DOHH2 (cell line): Measurements from ENCODE around the gene RAB10.

Experiments
- H3F3A ChIP-seq: fragments of 200-600 bp; sonication (generic), shearing (Covaris generic); 2 replicates; pipeline ENCODE4 v1.6.0; 2016; ENCODE audit warnings: antibody characterized with exemption, mild to moderate bottlenecking; ENCODE audit not compliant: control insufficient read depth, insufficient read depth
- H3K27ac ChIP-seq: fragments of 200-600 bp; sonication (generic); 2 replicates; pipeline ENCODE4 v1.5.1; 2014; ENCODE audit warnings: low read depth, mild to moderate bottlenecking, low read length, moderate library complexity
- H3K27me3 ChIP-seq: fragments of 200-600 bp; sonication (generic); 2 replicates; pipeline ENCODE4 v1.6.1; 2014; ENCODE audit warnings: mild to moderate bottlenecking, low read length, mixed read lengths; ENCODE audit not compliant: control insufficient read depth
- H3K36me3 ChIP-seq: fragments of 200-600 bp; sonication (generic); 2 replicates; pipeline ENCODE4 v1.6.1; 2014; ENCODE audit warnings: mild to moderate bottlenecking, low read length, moderate library complexity, mixed read lengths; ENCODE audit not compliant: control insufficient read depth
- H3K4me1 ChIP-seq: fragments of 200-600 bp; sonication (generic); 2 replicates; pipeline ENCODE4 v1.6.1; 2014; ENCODE audit warnings: mild to moderate bottlenecking, low read length, mixed read lengths; ENCODE audit not compliant: control insufficient read depth
- H3K4me2 ChIP-seq: fragments of 200-600 bp; sonication (generic); 2 replicates; pipeline ENCODE4 v1.6.0; 2014; ENCODE audit warnings: mild to moderate bottlenecking, low read length, moderate library complexity
- H3K4me3 ChIP-seq: fragments of 200-600 bp; sonication (generic); 2 replicates; pipeline ENCODE4 v1.5.1; 2014; ENCODE audit warnings: mild to moderate bottlenecking, low read length, mixed read lengths
- H3K79me2 ChIP-seq: fragments of 200-600 bp; sonication (generic); 2 replicates; pipeline ENCODE4 v1.6.1; 2014; ENCODE audit warnings: mild to moderate bottlenecking, low read length, mixed read lengths; ENCODE audit not compliant: control insufficient read depth
- H3K9me2 ChIP-seq: fragments of 200-600 bp; sonication (generic); replicated peaks from 2 replicates; pipeline ENCODE4 v1.6.1; 2014; ENCODE audit warnings: mild to moderate bottlenecking, low read length, mixed read lengths; ENCODE audit not compliant: control insufficient read depth
- H3K9me3 ChIP-seq: fragments of 200-600 bp; sonication (generic); 2 replicates; pipeline ENCODE4 v1.6.1; 2014; ENCODE audit warnings: antibody characterized with exemption, low read length, mixed read lengths; ENCODE audit not compliant: control insufficient read depth, insufficient read depth
- H4K20me1 ChIP-seq: fragments of 200-600 bp; sonication (generic); 2 replicates; pipeline ENCODE4 v1.6.0; 2014; ENCODE audit warnings: low read depth, mild to moderate bottlenecking, antibody characterized with exemption, low read length, moderate library complexity; ENCODE audit not compliant: control insufficient read depth, insufficient read depth
- EZH2phosphoT487 ChIP-seq: fragments of 200-600 bp; sonication (generic); IDR thresholded peaks from 2 replicates; pipeline ENCODE4 v1.6.1; 2017; ENCODE audit warnings: borderline replicate concordance, mild to moderate bottlenecking, antibody characterized with exemption, low read length, moderate library complexity, mixed read lengths
- TF ChIP-seq, protein P1 (sequence below): fragments of 200-600 bp; sonication (generic); IDR thresholded peaks from one replicate; pipeline ENCODE4 v1.5.1; 2014; ENCODE audit warnings: antibody characterized with exemption, mild to moderate bottlenecking, low read depth, low read length; ENCODE audit not compliant: poor library complexity, severe bottlenecking

The RAB10 gene

GRCh38 chr2:26074676-26075075 lies 40.8 kb downstream of the RAB10 start:
- Histone ChIP-seq H3K36me3 (peaks cover 3% of the 10 kb centered on the region; the same call in 1 of the 2 replicates), H3F3A (no peaks in the 10 kb centered on the region), H3K4me1 (peaks cover 6% of the 10 kb centered on the region), H3K27me3 (no peaks in the 10 kb centered on the region), H4K20me1 (0 out of 2 replicates have a peak, but pooled peaks cover 4% of the 10 kb centered on the region), H3K27ac (no peak overlapping the region), H3K9me3 (0 out of 2 replicates have a peak, but pooled peaks cover 2% of the 10 kb centered on the region), H3K79me2 (peaks cover 96% of the 10 kb centered on the region), H3K4me2 (no peak overlapping the region), H3K4me3 (no peak overlapping the region), H3K9me2 (no peaks in the 10 kb centered on the region)
- TF ChIP-seq EZH2phosphoT487 = no peak
- TF ChIP-seq, protein P1, sequence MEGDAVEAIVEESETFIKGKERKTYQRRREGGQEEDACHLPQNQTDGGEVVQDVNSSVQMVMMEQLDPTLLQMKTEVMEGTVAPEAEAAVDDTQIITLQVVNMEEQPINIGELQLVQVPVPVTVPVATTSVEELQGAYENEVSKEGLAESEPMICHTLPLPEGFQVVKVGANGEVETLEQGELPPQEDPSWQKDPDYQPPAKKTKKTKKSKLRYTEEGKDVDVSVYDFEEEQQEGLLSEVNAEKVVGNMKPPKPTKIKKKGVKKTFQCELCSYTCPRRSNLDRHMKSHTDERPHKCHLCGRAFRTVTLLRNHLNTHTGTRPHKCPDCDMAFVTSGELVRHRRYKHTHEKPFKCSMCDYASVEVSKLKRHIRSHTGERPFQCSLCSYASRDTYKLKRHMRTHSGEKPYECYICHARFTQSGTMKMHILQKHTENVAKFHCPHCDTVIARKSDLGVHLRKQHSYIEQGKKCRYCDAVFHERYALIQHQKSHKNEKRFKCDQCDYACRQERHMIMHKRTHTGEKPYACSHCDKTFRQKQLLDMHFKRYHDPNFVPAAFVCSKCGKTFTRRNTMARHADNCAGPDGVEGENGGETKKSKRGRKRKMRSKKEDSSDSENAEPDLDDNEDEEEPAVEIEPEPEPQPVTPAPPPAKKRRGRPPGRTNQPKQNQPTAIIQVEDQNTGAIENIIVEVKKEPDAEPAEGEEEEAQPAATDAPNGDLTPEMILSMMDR = no peak

DNA sequence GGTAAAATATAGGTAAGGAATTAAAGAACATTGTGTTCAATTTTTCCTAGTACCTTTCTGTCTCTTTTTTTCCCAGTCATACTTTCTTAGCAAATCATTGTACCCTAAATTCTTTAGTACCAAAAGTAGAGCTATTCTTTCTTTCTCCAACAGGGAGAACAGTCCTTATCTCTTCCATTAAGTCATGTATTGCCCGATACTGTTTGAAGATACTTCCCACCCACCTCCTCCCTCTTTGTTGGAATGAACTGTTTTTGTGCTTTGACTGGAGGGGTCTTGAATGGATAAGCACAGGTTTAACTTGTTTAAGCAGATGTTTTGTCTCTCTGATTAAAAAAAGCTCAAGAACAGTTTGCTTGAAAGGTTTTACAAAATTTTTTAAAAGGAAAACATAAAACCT lies 41.3 kb downstream of the RAB10 start:
- H3K4me2 ChIP-seq = no peak overlapping the region
- no peaks in the 10 kb centered on the region for H3K27me3 ChIP-seq
- H3K27ac ChIP-seq = no peak overlapping the region
- H4K20me1 ChIP-seq = 0 out of 2 replicates have a peak, but pooled peaks cover 4% of the 10 kb centered on the region
- H3F3A ChIP-seq = no peaks in the 10 kb centered on the region
- peaks cover under 1% of the 10 kb centered on the region for H3K4me1 ChIP-seq
- peaks cover 96% of the 10 kb centered on the region for H3K79me2 ChIP-seq
- no peaks in the 10 kb centered on the region for H3K9me2 ChIP-seq
- no peak overlapping the region for H3K4me3 ChIP-seq
- peaks cover 4% of the 10 kb centered on the region; the same call in 1 of the 2 replicates for H3K9me3 ChIP-seq
- H3K36me3 ChIP-seq = peaks cover 5% of the 10 kb centered on the region
- TF ChIP-seq EZH2phosphoT487 = no peak
- TF ChIP-seq, protein P1 = no peak

DNA sequence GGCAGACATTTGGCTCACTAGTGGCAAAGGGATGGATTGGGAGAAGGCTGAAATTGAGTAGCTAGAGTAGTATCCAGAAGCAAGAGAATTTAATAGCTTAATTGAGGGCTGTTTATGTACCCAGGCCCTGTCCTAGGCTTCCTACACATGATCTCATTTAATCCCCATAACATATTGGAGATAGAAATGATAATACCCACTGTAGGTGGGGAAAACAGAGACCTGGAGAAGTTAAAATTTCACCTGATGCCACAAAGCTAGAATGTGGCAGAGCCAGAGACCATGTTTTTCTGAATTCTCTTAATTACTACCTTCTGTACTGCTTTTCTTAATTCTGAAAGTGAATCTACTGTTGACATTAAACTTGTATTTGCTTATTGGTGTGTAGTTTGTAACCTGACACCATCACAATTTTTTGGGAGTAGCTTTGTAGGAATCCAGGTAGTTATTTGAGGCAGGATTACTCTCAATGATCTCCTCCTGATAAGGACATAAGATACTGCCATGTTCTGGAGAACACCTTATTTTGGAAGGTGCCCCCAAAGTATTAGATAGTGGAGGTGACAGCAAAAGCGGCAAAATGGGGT lies 42.2 kb downstream of the RAB10 start:
- no peak overlapping the region for H3K27ac ChIP-seq
- 0 out of 2 replicates have a peak, but pooled peaks cover 1% of the 10 kb centered on the region for H4K20me1 ChIP-seq
- peaks cover 96% of the 10 kb centered on the region for H3K79me2 ChIP-seq
- peaks cover 11% of the 10 kb centered on the region; the same call in 1 of the 2 replicates for H3K9me3 ChIP-seq
- no peak overlapping the region for H3K4me3 ChIP-seq
- TF ChIP-seq, protein P1 = no peak
- no peak for TF ChIP-seq EZH2phosphoT487
- H3K4me2 ChIP-seq = no peak overlapping the region
- peaks cover 10% of the 10 kb centered on the region for H3K36me3 ChIP-seq
- H3K27me3 ChIP-seq = no peaks in the 10 kb centered on the region
- no peaks in the 10 kb centered on the region for H3F3A ChIP-seq
- no peaks in the 10 kb centered on the region for H3K4me1 ChIP-seq
- no peaks in the 10 kb centered on the region for H3K9me2 ChIP-seq
